Hepatic stellate cell (primary cell): ENCODE results near the gene VTA1.
"Not testable (repeated sequence)": the region's sequence is repeated elsewhere in the genome, so short reads cannot be mapped to it uniquely, and the experiment has no call there.

Source experiments
- DNase-seq: peaks from one replicate; pipeline ENCODE4 v3.0.0; 2011; ENCODE audit warnings: low spot score

The VTA1 gene

GRCh38 chr6:142226731-142227130 is 79.7 kb downstream of the VTA1 start:
- no peak for DNase-seq

GRCh38 chr6:142229518-142230270 is 82.6 kb downstream of the VTA1 start:
- not testable (repeated sequence) for DNase-seq

GRCh38 chr6:142232206-142233044 is 85.4 kb downstream of the VTA1 start:
- DNase-seq: not testable (repeated sequence)

GRCh38 chr6:142233945-142234682 is 87.1 kb downstream of the VTA1 start:
- DNase-seq: no peak

- DNase-seq: no peak
Measured at GRCh38 chr6:142235272-142235671, 88.2 kb downstream of the VTA1 start.

GRCh38 chr6:142235791-142236190 is 88.7 kb downstream of the VTA1 start:
- no peak for DNase-seq

GRCh38 chr6:142236691-142237090 is 89.6 kb downstream of the VTA1 start:
- no peak for DNase-seq

- DNase-seq: no peak
Measured at GRCh38 chr6:142238881-142239280, 91.8 kb downstream of the VTA1 start.

- no peak for DNase-seq
Measured at GRCh38 chr6:142240179-142240578, 93.1 kb downstream of the VTA1 start.

- DNase-seq: no peak
Measured at GRCh38 chr6:142241061-142241460, 94.0 kb downstream of the VTA1 start.

GRCh38 chr6:142242269-142242668 is 95.2 kb downstream of the VTA1 start:
- no peak for DNase-seq

- DNase-seq: no peak
Measured at GRCh38 chr6:142246960-142247359, 99.9 kb downstream of the VTA1 start.

- no peak for DNase-seq
Measured at GRCh38 chr6:142249266-142249665, 102.2 kb downstream of the VTA1 start.

- no peak for DNase-seq
Measured at GRCh38 chr6:142251930-142252445, 104.9 kb downstream of the VTA1 start.

GRCh38 chr6:142254513-142254912 is 107.5 kb downstream of the VTA1 start:
- no peak for DNase-seq

- no peak for DNase-seq
Measured at GRCh38 chr6:142255785-142256184, 108.7 kb downstream of the VTA1 start.

- no peak for DNase-seq
Measured at GRCh38 chr6:142258305-142258704, 111.2 kb downstream of the VTA1 start.

- DNase-seq: no peak
Measured at GRCh38 chr6:142258757-142259156, 111.7 kb downstream of the VTA1 start.

- DNase-seq: no peak
Measured at GRCh38 chr6:142260748-142261147, 113.7 kb downstream of the VTA1 start.

- DNase-seq: no peak
Measured at GRCh38 chr6:142262231-142262630, 115.2 kb downstream of the VTA1 start.

- DNase-seq: no peak
Measured at GRCh38 chr6:142265476-142265875, 118.4 kb downstream of the VTA1 start.

- DNase-seq: no peak
Measured at GRCh38 chr6:142266060-142266459, 119.0 kb downstream of the VTA1 start.
